D721Med (cell line): ENCODE measurements around the gene PRKCA.

ENCODE experiments used
- DNase-seq: peaks from one replicate; pipeline ENCODE4 v3.0.0; 2011; ENCODE audit warnings: low spot score; ENCODE audit not compliant: insufficient read length
- FAIRE-seq: peaks from 2 replicates; lab custom pipeline; 2011; peaks lifted over from hg19 to GRCh38; lab: Jason Lieb, UNC
- TF ChIP-seq, protein P1 (sequence below): IDR thresholded peaks from 2 replicates; pipeline ENCODE4 v1.5.1; 2012; ENCODE audit warnings: mild to moderate bottlenecking, control low read depth; ENCODE audit not compliant: insufficient read depth; ENCODE audit errors: missing control alignments

The PRKCA gene

DNA sequence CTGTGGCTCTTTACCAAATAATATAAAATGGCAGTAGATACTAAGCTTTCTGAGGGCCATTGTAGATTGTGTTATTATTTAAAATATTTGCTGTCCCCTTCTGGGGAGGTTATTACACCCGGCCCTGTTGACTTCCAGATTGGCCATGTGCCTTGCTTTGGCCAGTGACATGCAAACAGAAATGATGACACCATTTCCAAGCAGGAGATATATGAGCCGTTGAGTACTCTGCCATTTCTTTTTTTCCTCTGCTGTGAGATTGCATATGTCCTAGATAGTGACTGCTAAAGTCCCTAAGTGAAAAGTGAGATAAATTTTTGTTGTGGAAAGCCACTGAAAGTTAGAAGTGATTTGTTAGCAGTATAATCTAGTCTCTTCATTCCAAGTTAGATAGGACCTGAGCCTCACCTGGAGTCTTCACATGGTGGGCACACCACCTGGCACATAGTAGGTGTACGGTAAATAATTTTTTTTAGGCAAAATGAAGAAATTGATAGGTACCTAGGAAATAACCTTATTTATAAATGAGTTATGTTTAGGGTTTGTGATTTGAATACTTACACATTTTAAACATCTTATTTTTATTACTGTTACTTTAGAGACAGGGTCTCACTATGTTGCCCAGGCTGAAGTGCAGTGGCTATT, 328.5 kb downstream of the PRKCA start:
- FAIRE-seq (no peak), DNase-seq (no peak)
- TF ChIP-seq, protein P1, sequence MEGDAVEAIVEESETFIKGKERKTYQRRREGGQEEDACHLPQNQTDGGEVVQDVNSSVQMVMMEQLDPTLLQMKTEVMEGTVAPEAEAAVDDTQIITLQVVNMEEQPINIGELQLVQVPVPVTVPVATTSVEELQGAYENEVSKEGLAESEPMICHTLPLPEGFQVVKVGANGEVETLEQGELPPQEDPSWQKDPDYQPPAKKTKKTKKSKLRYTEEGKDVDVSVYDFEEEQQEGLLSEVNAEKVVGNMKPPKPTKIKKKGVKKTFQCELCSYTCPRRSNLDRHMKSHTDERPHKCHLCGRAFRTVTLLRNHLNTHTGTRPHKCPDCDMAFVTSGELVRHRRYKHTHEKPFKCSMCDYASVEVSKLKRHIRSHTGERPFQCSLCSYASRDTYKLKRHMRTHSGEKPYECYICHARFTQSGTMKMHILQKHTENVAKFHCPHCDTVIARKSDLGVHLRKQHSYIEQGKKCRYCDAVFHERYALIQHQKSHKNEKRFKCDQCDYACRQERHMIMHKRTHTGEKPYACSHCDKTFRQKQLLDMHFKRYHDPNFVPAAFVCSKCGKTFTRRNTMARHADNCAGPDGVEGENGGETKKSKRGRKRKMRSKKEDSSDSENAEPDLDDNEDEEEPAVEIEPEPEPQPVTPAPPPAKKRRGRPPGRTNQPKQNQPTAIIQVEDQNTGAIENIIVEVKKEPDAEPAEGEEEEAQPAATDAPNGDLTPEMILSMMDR: no peak

DNA sequence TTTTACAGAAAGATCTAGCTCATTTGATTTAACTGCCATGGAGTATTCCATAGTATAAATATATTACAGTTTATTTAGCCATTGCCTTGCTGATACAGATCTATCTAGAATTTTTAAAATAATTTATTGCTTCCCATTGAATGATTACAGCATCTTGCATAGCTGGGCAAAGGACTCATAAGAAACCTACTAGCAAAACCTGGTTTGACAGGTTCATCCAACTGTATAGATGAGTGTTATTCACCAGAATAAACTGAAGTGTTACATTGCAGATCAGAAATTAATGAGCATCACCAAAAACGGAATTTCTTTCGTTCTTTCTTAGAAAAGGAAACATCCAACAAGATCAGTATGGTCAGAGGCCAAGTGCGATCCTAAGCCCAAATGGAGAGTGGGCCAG, 330.3 kb downstream of the PRKCA start:
- DNase-seq: no peak
- TF ChIP-seq, protein P1: no peak
- FAIRE-seq: no peak

DNA sequence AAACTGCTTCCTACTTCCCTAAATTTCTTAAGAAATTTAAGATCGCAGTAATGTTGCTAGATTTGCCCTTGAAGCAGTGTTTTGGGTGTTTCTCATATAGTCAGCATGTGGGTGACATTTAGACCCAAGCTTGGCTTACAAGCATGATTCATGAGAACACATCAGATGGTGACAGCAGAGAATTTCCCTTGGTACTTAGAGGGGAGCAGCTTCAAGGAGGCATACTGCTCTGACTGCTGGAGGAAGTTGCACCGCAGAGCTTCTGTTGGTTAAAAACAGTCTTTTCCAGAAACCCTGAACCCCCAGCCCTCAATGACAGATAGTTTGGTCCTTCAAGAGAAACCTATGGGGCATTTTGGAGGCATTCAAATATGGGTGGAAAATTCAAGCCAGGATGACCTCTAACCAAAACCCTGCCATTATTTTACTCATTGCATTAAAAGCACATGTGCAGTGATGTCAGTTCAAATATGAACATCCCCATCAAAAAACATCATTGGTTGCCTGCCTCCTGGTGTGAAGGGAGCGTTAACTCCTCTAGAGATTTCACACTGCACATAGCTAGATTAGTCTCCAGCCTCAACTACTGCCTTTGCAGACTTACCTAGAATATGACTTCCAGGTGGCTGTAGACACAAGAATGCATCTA, 331.0 kb downstream of the PRKCA start:
- TF ChIP-seq, protein P1: no peak
- FAIRE-seq (no peak), DNase-seq (no peak)

DNA sequence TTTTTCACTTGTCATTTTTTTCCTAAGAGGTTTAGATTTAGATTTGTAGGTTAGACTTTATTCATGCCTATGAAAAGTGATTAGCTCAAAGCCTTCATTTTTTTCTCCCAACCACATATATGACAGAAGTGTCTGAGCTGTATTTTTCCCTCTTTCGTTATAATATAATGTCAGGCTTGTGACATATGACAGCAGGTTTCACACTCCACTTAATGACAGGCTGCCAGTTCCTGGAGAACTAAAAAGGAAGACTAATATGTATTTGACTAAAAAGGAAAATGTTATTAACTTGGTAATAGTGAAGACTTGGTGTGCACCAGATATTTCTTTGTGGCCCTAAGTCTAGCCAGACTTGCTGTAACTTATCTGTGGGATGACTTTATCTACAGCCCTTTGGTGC, 331.8 kb downstream of the PRKCA start:
- DNase-seq: no peak
- TF ChIP-seq, protein P1: no peak
- FAIRE-seq: no peak

DNA sequence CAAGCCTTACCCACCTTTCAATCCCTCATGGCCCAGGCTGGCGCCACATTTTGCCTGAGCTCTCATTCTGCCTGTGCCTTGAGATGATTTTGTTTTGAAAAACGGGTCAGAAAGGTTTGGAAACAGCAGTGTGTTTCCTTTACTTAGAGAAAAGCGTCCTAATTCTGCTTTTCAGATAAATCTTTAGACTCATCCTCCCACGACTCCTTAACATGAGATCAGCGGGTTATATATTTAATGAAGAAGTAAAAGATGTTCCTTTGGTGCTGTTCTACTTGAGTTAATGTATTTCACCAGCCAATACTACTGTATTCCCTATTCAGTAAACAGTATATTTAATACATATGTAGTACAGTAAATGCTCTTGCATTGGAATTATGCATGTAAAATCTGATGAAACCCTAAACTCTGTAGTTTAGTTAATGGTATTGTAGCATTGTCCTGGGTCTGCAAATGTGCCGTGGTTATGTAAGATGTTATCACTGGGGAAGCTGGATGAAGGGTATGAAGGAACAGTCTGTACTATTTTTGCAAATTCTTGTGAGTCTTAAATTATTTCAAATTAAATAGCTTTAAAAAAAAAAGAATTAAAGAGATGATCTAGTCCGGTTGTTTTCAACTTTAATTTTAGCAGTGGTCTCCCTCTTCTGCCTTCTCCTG, 333.1 kb downstream of the PRKCA start:
- TF ChIP-seq, protein P1: no peak
- FAIRE-seq: no peak
- no peak for DNase-seq

DNA sequence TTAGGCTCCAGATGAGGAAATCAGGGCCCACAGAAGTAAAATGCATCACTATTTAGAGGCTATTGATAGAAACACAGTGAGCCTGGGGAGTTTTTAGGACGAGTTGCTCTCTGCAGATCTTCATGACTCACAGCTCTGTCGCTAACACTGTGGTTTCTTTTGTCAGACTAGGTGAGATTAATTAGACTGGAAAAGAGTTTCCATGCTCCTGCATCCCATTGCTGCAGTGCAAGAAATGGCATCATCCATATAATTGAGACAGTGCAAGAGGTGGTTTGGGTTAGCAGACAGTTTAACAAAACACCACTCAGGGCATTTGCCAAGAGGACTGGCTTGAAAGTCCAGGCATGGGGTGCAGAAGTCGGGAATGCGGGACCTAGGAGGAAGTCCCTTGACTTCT, 333.7 kb downstream of the PRKCA start:
- FAIRE-seq (no peak), DNase-seq (no peak)
- TF ChIP-seq, protein P1: no peak

DNA sequence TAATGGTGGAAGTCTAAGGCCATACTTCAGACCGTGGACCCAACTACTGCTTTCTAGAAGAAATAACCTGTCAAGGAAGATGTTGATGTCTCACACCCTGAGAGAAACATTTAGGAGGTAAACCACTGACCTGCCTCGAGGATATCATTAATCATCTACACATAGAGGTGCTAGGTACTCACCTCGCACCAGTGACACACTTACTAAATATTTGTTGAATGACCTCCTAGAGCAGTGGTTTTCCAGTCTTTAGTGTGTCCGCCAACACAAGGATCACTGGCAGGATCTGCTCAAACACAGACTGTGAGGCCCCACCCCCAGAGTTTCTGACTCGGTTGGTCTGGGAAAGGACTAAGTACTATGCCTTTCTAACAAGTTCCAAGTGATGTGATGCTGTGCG, 335.1 kb downstream of the PRKCA start:
- no peak for FAIRE-seq
- TF ChIP-seq, protein P1: no peak
- DNase-seq: no peak
